Measurements from ENCODE around the gene CCDC93.
"Not testable (repeated sequence)": the region's sequence is repeated elsewhere in the genome, so short reads cannot be mapped to it uniquely, and the experiment has no call there.

Gene CCDC93

GRCh38 chr2:118044854-118045253, 31.0 kb upstream of the CCDC93 start:
- DNase-seq = no peak

GRCh38 chr2:118044103-118044716, 30.3 kb upstream of the CCDC93 start:
- no peak for DNase-seq

DNA sequence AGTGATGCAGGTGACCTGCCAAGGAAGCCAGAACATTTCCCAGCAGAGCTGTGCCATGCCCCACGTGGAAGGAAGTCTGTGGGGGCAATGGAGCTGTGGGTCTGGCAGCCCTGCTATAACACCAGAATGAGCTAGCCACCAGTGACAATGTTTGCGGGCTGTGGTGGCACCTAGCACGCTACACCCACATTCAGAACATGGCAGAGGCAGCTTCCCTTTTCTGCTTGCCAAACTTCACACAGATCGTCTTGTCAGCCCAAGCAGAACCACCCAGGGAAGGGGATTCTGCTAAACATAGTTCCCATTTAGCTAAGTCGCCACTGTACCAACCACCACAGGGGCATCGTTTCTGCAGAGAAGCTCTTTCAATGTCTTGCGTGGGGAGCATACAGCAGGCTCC, 27.0 kb upstream of the CCDC93 start:
- DNase-seq = no peak

DNA sequence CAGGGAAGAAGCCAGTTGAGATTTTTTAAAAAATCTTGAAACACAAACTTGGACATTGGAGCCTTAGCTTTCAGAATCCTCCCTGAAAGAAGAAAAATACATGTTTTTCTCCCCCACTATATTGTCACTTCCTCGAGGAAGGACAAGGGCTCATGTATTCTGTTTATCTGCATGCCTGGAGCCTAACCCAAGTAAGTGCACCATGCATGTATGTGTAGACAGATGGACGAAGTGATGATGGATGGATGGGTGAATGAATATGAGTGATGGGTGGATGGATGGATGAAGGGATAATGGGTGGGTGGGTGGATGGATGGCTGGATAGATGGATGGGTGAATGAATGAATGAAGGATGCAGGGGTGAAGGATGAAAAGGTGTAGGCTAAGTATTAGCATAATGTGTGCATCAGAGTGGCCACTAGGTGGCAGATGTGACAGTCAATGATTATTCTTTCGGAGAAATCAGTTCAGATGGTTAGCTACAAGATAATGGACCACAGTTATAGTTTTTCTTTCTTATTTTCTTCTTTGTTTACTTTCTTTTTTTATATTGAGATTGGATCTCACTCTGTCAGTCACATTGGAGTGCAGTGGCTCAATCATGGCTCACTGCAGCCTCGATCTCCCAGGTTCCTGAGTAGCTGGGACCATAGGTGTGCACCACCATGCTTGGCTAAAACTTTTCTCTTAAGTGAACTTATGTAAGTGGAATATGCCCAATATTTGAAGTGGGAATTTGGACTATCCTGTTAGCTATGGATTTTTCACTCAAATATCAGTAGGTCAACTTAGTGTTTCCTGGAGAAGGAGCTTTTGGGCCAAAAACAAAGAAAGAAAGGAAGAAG, 18.5 kb upstream of the CCDC93 start:
- peak; percentile 30 for DNase-seq

- no peak for DNase-seq
These were observed 17.7 kb upstream of the CCDC93 start for GRCh38 chr2:118031566-118031965.

DNA sequence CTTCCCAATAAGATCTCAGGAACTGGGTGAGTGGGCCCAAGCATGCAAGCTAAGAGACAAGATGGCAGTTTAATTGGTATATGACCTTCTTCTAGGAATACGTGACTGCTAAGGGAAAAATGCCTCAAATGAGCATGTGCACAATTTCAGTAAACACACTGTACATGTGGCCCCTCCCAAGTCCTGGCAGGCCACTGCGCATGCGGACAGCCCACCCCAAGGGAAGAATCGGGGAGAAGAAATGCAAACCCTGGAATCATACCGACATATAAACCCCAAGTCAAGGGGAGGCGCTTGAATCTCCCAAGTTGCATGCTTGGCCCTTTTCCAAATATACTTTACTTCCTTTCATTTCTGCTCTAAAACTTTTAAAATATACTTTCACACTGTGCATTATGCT, 15.2 kb upstream of the CCDC93 start:
- DNase-seq = no peak

- DNase-seq = no peak
These were observed 7.5 kb upstream of the CCDC93 start for GRCh38 chr2:118021356-118021755.

GRCh38 chr2:118019821-118020220, 6.0 kb upstream of the CCDC93 start:
- no peak for DNase-seq

- DNase-seq = no peak
These were observed 3.0 kb upstream of the CCDC93 start for GRCh38 chr2:118016911-118017310.

GRCh38 chr2:118015761-118016160, 1.9 kb upstream of the CCDC93 start:
- not testable (repeated sequence) for DNase-seq

DNA sequence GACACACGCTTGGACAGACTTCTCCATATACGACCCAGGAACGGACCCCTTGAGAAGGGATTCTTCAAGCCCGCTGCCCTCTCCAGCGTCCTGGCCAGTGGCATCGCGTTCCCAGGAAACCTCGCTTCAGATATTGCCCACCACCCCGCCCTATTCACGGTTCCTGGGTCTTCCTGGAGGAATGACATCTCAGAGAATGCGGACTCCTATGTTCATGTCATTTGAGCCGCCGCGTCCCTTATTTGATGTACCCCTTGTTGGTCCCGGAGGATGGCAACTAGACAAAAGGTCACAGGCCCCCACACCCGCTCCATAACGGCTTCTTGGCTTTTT, 588 bp upstream of the CCDC93 start:
- peak; percentile 7 for DNase-seq

GRCh38 chr2:118013221-118013723, 598 bp downstream of the CCDC93 start:
- DNase-seq = peak; percentile 13

DNA sequence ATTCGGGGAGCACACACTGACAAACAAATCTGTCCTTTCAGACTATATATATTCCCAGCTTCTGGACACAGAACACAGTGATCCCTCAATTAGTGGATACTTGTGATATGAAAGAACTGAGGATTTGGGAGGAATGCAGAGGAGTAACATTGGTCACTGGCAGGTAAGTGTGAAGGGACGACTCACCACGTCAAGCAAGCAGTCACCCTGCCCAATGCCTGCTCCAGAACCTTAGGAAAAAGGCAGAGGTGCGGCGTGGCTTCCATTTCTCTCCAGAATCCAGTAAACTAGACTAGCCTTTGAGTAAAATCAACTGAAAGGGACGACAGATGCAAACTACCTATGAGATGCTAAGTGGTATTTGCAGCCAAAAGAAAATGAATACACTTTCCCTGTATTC, 1.1 kb downstream of the CCDC93 start:
- no peak for DNase-seq

DNA sequence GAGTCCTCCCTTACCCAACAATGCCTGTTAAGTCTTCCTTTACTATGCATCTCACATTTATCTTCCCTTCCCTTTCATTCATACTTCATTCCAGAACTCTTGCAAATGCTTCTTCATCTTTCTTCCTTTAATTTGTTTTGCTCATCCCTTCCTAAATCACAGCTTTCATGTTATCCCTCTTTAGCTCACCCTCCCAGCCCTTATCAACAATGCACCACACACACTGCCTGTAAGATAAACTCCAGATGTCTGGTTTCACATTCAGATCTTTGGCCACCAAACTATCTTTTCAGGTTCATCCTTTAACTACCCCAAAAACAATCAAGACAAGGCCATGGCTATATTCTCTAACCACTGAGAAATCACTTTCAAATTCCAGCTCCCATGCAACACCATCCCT, 3.4 kb downstream of the CCDC93 start:
- DNase-seq = no peak

GRCh38 chr2:118006861-118007260, 7.0 kb downstream of the CCDC93 start:
- no peak for DNase-seq

- no peak for DNase-seq
These were observed 7.5 kb downstream of the CCDC93 start for GRCh38 chr2:118006326-118006725.

DNA sequence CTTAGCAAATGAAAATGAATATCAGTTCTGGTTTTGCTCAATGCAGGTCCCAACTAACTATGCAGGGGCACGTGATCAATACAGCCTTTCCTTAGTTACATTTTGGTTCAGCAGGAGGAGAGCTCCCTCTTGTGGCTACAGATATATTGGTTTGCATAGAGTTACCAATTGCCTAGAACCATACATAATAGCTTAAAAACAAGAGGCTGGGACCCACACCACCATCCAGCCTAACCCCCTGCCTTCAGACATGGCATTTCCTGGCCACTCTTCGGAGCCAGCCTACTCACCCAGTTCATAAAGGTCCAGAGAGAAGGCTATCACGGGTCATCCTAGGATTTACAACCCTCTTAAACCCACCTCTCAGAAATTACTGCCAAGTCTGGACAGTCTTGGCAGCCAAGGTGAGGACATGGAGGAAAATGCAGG, 10.5 kb downstream of the CCDC93 start:
- peak; percentile 51 for DNase-seq

DNA sequence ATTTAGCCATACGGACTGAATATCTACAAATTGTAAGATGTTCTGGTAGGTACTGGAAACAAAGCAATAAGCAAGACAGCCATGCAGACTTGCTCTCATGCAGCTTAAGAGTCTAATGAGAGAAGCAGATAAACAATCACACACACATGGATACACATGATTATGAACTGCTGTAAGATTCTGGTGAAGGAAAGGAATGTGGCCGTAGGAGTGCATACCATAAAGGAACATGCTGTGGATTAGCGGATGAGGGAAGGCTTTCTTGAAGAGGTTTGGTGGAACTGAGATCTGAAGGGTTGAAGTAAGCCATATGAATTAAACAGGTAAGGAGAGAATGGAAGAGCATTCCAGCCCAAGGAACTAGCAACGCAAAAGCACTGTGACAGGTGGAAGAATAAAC, 13.8 kb downstream of the CCDC93 start:
- no peak for DNase-seq

GRCh38 chr2:117997872-117998454, 15.9 kb downstream of the CCDC93 start:
- no peak for DNase-seq

- no peak for DNase-seq
These were observed 17.3 kb downstream of the CCDC93 start for GRCh38 chr2:117996525-117996924.

DNA sequence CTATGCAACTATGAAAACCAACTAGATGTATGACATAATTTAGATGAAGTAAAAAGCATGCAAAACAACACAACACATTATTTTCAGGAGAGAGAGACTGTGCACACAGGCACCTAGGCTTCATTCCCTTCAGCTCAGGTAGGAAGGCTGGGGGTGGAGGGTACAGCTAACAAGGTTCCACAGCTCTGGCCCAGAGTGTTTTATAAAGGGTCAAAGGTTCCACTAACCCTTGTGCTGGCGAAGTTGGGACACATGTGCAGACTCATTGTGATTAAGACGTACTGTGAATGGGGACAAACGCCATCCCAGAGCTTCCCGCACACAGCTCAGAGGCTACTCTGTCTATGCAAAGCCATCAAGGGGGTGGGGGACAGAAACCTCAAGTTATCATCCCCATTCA, 19.1 kb downstream of the CCDC93 start:
- DNase-seq = no peak

GRCh38 chr2:117989854-117990438, 23.9 kb downstream of the CCDC93 start:
- no peak for DNase-seq

DNA sequence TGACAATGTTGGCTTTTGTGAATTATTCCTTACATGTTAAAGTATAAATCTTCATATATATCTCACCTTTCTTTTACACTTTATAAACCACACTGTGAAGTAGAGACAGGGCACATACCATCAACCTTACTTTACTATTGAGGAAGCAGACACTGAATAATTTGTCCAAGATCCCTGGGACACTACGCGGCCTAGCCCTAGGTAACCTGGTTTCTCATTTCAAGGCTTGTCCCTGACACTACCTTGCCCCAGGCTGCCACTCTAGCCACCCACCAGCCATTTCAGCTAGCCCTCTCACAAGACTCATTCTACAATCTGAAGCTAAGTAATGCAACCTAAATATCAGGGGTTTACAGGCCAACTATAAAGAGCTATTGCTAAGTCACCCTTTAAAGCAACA, 26.7 kb downstream of the CCDC93 start:
- DNase-seq = no peak

GRCh38 chr2:117985092-117985491, 28.8 kb downstream of the CCDC93 start:
- no peak for DNase-seq
